Thymus (tissue), 11 donors: ENCODE results near the gene ARHGAP10. TPM values are rescaled to one million over a fixed set of nuclear protein-coding genes. Genes with fewer than 3 reads are reported as not detected.

Experiments
- DNase-seq, 9 donors: peaks; one replicate each; pipeline ENCODE4 v3.0.0-alpha.2; 2013; ENCODE audit warnings: low spot score in 9 of 9, low read depth in 6 of 9, missing footprints in 1 of 9
- H3K27ac ChIP-seq, 2 donors: one replicate each; pipeline ENCODE4 v1.5.1; 2013; ENCODE audit warnings: control low read depth in 1 of 2, low read depth in 1 of 2, low read length in 1 of 2, mild to moderate bottlenecking in 1 of 2, moderate library complexity in 1 of 2
- H3K27me3 ChIP-seq, 2 donors: one replicate each; pipeline ENCODE4 v1.5.1; 2013; ENCODE audit warnings: low read length in 1 of 2; ENCODE audit not compliant: control insufficient read depth in 2 of 2, insufficient read depth in 1 of 2
- H3K36me3 ChIP-seq, 2 donors: one replicate each; pipeline ENCODE4 v1.5.1; 2013; ENCODE audit warnings: low read length in 1 of 2, mild to moderate bottlenecking in 1 of 2, moderate library complexity in 1 of 2; ENCODE audit not compliant: control insufficient read depth in 2 of 2, insufficient read depth in 2 of 2
- H3K4me1 ChIP-seq, 2 donors: one replicate each; pipeline ENCODE4 v1.5.1; 2013; ENCODE audit warnings: low read length in 2 of 2; ENCODE audit not compliant: control insufficient read depth in 2 of 2, insufficient read depth in 2 of 2
- H3K4me3 ChIP-seq, 2 donors: one replicate each; pipeline ENCODE4 v1.5.1; 2013; ENCODE audit warnings: low read length in 2 of 2, control low read depth in 1 of 2, mild to moderate bottlenecking in 1 of 2
- H3K9me3 ChIP-seq, 2 donors: one replicate each; pipeline ENCODE4 v1.5.1; 2013; ENCODE audit warnings: low read length in 1 of 2, mild to moderate bottlenecking in 1 of 2; ENCODE audit not compliant: control insufficient read depth in 2 of 2, insufficient read depth in 1 of 2
- WGBS: extraction: QIAGEN DNeasy Blood & Tissue Kit; methylation state at CpG from one replicate; pipeline ENCODE4 v1.1.7; 2013; 5-methylcytosine and 5-hydroxymethylcytosine counted together
- polyA plus RNA-seq: library from polyadenylated mRNA; stranded (reverse); fragments of 200-250 nt; gene quantifications from one replicate; pipeline ENCODE4 v1.2.3, GENCODE V29; 2013
- total RNA-seq: library from RNA; stranded (reverse); fragments of 120-200 nt; gene quantifications from one replicate; pipeline ENCODE4 v1.2.4, GENCODE V29; 2013
- donor health status: healthy.

ARHGAP10 gene
- total and polyA plus RNA-seq, 2 donors: 11.8 to 13.4 TPM

DNA sequence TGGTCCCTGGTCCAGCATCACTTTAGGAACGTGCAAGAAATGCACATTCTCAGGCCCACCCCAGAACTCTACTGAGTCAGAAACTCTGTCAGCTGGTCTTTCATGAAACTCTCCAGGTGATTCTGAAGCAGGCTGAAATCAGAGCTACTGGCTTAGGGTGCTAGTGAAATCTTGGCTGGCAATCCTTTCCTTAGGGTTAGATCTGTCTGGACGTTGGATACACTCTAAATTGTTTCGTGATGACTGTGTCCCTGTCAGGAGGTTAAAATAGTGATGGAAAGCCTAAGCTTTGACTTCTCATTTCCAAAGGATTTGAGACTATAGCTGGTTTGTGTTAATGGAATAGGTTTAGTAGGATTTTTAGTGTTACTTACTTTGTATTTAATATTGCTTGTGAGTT is 99.1 kb downstream of the ARHGAP10 start:
- DNase-seq: no peak
- Histone ChIP-seq H3K9me3 (no peaks in the 10 kb centered on the region), H3K4me1 (peaks cover 0 to 5% of the 10 kb centered on the region in 2 donors), H3K27ac (no peak overlapping the region), H3K27me3 (no peaks in the 10 kb centered on the region), H3K4me3 (no peak overlapping the region), H3K36me3 (no peaks in the 10 kb centered on the region)
- 95% methylated on average over 3 of the region's 3 CpGs for WGBS

- Histone ChIP-seq H3K36me3 (no peaks in the 10 kb centered on the region), H3K9me3 (no peaks in the 10 kb centered on the region), H3K27ac (peak overlapping the region in 1 of 2 donors; percentile 3), H3K4me3 (no peak overlapping the region), H3K4me1 (peaks cover 0 to 5% of the 10 kb centered on the region in 2 donors), H3K27me3 (no peaks in the 10 kb centered on the region)
- 81% methylated on average over 5 of the region's 5 CpGs for WGBS
- DNase-seq: no peak
Observed at GRCh38 chr4:147831551-147832171, 99.8 kb downstream of the ARHGAP10 start.

- Histone ChIP-seq H3K36me3 (no peaks in the 10 kb centered on the region), H3K9me3 (no peaks in the 10 kb centered on the region), H3K4me1 (peaks cover 0 to 5% of the 10 kb centered on the region in 2 donors), H3K27me3 (no peaks in the 10 kb centered on the region), H3K27ac (no peak overlapping the region), H3K4me3 (no peak overlapping the region)
- 97% methylated on average over 2 of the region's 2 CpGs for WGBS
- no peak for DNase-seq
Observed at GRCh38 chr4:147833254-147833653, 101.4 kb downstream of the ARHGAP10 start.

- no peaks in the 10 kb centered on the region for H3K9me3 ChIP-seq
- DNase-seq: no peak
- WGBS: 97% methylated on average over 2 of the region's 2 CpGs
- H3K4me3 ChIP-seq: no peak overlapping the region
- no peaks in the 10 kb centered on the region for H3K27me3 ChIP-seq
- no peaks in the 10 kb centered on the region for H3K36me3 ChIP-seq
- no peak overlapping the region for H3K27ac ChIP-seq
- H3K4me1 ChIP-seq: peaks cover 0 to 5% of the 10 kb centered on the region in 2 donors
Observed at GRCh38 chr4:147833741-147834140, 101.9 kb downstream of the ARHGAP10 start.

DNA sequence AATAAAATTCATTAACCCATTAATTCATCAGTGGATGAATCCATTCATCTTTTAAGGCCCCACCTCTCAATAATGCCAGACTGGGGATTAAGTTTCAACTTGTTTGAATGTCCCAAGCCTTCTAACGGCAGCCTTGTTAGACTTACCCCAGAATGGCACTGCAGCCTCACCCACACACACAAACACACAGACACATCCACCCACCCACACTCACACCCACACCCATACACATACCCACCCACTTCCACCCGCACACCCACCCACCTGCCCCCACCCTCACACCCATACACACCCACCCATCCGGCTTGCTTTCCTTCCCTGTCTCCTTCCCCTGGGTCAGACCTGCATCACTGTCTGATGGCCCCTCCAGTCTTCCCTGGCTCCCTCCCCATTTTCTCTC is 102.6 kb downstream of the ARHGAP10 start:
- H3K36me3 ChIP-seq: no peaks in the 10 kb centered on the region
- H3K9me3 ChIP-seq: no peaks in the 10 kb centered on the region
- no peaks in the 10 kb centered on the region for H3K27me3 ChIP-seq
- H3K4me1 ChIP-seq: peaks cover 0 to 5% of the 10 kb centered on the region in 2 donors
- WGBS: 98% methylated on average over 3 of the region's 3 CpGs
- no peak for DNase-seq
- no peak overlapping the region for H3K4me3 ChIP-seq
- no peak overlapping the region for H3K27ac ChIP-seq

- DNase-seq: no peak
- WGBS: 95% methylated on average over 6 of the region's 6 CpGs
- Histone ChIP-seq H3K4me3 (no peak overlapping the region), H3K27me3 (no peaks in the 10 kb centered on the region), H3K27ac (no peak overlapping the region), H3K4me1 (no peaks in the 10 kb centered on the region), H3K9me3 (no peaks in the 10 kb centered on the region), H3K36me3 (no peaks in the 10 kb centered on the region)
Observed at GRCh38 chr4:147836807-147837206, 104.9 kb downstream of the ARHGAP10 start.

- no peak overlapping the region for H3K4me3 ChIP-seq
- DNase-seq: no peak
- H3K36me3 ChIP-seq: no peaks in the 10 kb centered on the region
- H3K27ac ChIP-seq: no peak overlapping the region
- no peaks in the 10 kb centered on the region for H3K27me3 ChIP-seq
- H3K9me3 ChIP-seq: no peaks in the 10 kb centered on the region
- no peaks in the 10 kb centered on the region for H3K4me1 ChIP-seq
- 100% methylated on average over 1 of the region's 1 CpG for WGBS
Observed at GRCh38 chr4:147837435-147837834, 105.5 kb downstream of the ARHGAP10 start.

GRCh38 chr4:147837854-147838253 is 106.0 kb downstream of the ARHGAP10 start:
- no peak overlapping the region for H3K27ac ChIP-seq
- H3K9me3 ChIP-seq: no peaks in the 10 kb centered on the region
- H3K4me1 ChIP-seq: no peaks in the 10 kb centered on the region
- no peak overlapping the region for H3K4me3 ChIP-seq
- DNase-seq: no peak
- H3K36me3 ChIP-seq: no peaks in the 10 kb centered on the region
- no peaks in the 10 kb centered on the region for H3K27me3 ChIP-seq
- 99% methylated on average over 1 of the region's 1 CpG for WGBS

- Histone ChIP-seq H3K4me3 (no peak overlapping the region), H3K27me3 (no peaks in the 10 kb centered on the region), H3K4me1 (no peaks in the 10 kb centered on the region), H3K36me3 (no peaks in the 10 kb centered on the region), H3K9me3 (no peaks in the 10 kb centered on the region), H3K27ac (no peak overlapping the region)
- no peak for DNase-seq
- WGBS: 95% methylated on average over 2 of the region's 2 CpGs
Observed at GRCh38 chr4:147839200-147839599, 107.3 kb downstream of the ARHGAP10 start.
